Measurements from ENCODE around the gene SNCA.

The SNCA gene

DNA sequence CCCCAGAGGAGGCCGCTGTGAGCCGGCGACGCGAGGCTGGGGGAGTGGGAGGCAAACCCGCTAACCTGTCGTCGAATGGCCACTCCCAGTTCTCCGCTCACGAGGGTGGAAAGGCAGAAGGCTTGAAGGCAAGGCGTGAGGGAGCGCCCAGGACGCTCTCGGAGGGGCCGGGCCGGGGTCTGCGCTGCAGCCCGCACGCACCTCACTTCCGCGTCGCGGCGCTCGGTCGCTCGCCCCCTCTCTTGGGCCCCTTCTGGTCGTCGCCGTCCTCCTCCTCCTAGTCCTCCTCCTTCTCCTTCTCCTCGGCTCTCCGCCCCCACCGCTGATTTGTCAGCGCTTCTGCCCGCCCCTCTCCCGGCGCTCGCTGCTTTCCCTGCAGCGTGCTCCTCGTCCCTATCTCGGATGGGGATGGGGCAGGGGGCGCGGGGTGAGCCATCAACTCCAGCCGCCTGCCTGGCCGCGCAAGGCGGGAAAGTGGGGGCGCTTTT is at the start of gene SNCA:
TSS of gene SNCA (minus strand) at position 265 of the 488 bp plus-strand sequence. CDS start 1,494 bp downstream, outside the sequence.
- no peak for DNase-seq (ENCODE audit: low read depth)

- no peak for DNase-seq (ENCODE audit: low read depth)
Observed at GRCh38 chr4:89879215-89879614, 42.3 kb upstream of the SNCA start.

- no peak for DNase-seq (ENCODE audit: low read depth)
Observed at GRCh38 chr4:89878611-89879010, 41.6 kb upstream of the SNCA start.

DNA sequence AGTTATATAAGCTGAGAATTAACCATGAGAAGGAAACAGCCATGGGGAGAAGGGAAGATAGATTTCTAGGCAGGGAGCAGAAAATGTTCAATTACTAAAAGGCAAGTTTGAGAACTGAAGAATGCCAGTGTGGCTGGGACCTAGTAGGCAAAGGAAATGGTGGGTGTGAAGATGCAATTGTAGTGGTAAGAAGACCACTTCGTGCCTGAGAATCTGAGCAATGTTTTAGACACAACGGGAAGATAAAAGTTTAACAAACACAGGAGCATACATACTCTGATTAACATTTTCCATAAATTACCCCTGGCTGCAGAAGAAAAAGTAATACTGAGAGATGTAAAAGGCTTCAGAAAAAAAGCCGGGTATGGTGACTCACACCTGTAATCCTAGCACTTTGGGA is 39.6 kb upstream of the SNCA start:
- DNase-seq (ENCODE audit: low read depth) = no peak

GRCh38 chr4:89871211-89871610 is 34.2 kb upstream of the SNCA start:
- no peak for DNase-seq (ENCODE audit: low read depth)

- DNase-seq (ENCODE audit: low read depth) = no peak
Observed at GRCh38 chr4:89868999-89869589, 32.1 kb upstream of the SNCA start.

DNA sequence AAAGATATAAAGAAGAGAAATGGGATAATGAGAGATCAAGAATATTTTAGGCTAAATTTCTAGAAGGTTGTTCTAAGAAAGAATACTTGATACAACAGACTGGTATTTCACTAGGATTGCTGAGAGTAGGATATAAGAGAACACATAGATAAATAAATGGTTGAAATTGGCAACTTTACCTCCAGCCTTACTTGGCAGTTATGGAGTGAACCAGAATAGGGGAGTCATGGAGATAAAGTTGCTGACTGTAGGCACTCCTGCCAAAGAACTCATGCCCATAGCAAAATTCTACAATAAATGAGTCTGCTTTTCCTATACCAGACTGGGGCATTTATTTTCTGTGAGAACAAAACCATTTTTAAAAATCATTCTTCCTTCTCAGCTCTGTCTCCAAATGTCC is 31.3 kb upstream of the SNCA start:
- no peak for DNase-seq (ENCODE audit: low read depth)

DNA sequence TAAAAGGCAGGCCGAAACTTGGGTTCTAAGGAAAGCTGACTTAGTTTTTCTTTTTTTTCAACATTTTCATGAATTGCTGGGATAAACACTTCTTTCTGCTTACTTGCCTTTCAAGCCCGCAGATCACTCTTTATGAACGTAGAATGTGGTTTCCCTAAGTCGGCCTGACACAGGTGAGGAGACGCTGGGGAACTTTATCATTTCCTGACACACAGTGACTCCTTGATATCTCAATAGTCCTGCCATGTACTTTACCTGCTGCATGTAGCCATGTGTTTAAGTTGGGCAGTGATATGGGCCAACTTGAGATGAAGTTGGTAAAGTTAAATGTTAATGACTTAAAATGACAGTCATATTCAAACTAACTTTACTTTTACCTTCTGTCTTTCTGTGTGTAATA is 26.6 kb upstream of the SNCA start:
- DNase-seq (ENCODE audit: low read depth) = no peak

DNA sequence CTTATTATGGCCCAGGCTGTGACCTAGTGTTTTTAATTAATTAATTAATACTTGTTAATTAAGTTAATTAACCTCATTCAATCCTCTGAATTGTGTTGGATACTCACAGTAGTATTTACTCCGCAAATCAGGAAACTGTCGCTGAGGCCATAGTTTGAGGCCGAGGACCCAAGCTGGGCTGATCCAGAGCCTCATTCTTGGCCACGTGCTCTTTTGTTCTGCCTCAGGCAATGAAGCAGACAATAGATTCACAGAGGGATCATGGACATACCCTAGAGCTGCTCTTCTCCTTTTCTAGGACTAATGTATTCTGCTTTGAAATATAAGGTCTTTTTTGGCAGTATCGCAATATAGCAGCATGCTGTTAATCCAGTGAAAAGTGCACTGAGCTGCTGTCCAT is 24.0 kb upstream of the SNCA start:
- DNase-seq (ENCODE audit: low read depth) = no peak

GRCh38 chr4:89855236-89855635 is 18.3 kb upstream of the SNCA start:
- DNase-seq (ENCODE audit: low read depth) = no peak

DNA sequence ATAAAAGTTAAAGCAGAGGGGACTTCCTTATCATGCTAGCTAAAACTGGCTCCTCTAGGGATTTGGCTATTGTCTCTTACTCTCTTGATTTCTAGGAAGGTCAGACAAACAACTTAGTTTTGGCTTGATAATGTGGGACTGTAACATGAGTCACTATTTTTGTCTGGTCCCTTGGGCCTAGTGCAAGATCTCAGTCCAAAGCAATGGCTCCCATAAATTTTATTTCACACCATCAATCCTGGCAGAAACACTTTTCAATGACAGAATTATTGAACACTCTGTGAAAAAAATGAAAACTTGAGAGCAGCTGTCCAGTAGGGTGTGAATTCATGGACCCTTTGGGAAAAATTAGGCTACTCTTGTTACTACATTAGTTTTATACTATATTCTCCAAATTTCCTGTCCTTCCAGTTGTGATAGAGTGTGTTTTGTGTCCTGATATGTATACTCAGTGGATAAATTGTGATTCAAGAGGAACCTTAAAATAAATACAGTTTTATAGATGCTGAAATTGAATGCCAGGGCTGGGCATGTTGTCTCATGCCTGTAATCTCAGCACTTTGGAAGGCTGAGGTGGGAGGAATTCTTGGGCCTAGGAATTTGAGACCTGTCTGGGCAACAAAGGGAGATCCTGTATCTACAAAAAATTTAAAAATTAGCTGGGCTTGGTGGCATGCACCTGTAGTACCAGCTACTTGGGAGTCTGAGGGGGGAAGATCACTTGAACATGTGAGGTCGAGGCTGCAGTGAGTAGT is 10.8 kb upstream of the SNCA start:
- DNase-seq (ENCODE audit: low read depth) = no peak

GRCh38 chr4:89839558-89839957 is 2.6 kb upstream of the SNCA start:
- DNase-seq (ENCODE audit: low read depth) = no peak

GRCh38 chr4:89837993-89838390 is 1.0 kb upstream of the SNCA start:
- DNase-seq (ENCODE audit: low read depth) = no peak

DNA sequence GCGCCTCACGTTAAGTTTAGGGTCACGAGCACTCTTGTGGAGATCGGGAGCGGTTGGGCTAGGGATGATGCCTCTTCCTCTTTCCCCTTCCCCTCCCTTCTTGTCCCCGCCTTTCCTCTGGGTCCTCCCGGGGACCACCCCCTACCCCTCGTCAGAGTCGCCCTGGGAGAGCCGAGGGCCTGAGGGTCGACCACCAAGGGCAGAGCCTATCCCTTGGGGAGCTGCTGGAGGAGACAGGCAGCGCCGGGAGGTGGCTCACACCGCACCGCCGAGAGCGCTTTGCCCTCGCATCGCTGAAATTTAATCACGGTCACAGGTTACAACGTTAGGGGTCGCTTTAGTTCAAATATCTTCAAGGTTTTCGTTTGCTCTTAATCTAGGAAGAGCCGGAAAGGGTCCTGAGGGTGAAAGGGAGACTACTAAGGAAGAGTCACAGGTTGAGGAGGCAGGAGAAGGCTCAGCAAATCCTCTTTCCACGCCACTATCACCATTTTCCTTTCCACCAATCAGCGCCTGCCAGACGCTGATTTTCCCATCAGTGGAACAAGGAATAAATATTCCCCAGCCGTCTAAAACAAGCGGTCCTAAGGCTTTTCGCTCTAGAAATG is 528 bp upstream of the SNCA start:
- DNase-seq (ENCODE audit: low read depth) = no peak

DNA sequence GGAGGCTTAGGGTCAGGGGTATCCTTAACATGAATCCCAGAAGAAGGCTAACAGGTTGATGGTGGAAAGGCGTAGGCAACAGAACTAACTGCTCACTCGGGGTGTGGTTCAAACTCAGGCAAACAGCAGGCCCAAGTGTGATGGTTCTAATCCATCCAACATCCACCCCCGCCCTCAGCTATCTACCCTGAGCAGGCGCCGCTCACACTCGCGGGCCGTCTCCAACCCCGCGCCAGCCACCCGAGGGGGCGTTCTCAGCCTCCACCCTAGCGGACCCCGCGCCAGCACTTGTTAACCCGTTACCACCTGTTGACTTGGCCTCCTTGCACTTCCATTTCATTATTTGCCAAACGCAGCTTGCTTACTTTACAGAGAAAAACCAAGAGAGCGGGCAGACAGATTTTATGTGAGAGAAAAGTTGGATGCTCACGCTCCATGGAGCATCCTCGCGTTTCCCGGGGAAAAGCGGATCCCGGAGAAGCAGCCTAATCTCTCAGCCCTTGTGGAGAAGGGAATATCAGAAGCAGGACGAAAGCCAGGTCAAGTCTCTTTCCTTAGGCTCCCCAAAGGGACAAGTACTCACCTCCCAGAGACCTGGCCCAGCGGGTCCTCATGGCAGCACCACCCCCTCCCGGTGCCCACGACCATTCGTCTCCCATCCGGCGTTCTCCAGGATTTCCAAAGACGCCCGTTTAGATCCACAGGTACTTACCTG is 773 bp downstream of the SNCA start:
- DNase-seq (ENCODE audit: low read depth) = no peak

DNA sequence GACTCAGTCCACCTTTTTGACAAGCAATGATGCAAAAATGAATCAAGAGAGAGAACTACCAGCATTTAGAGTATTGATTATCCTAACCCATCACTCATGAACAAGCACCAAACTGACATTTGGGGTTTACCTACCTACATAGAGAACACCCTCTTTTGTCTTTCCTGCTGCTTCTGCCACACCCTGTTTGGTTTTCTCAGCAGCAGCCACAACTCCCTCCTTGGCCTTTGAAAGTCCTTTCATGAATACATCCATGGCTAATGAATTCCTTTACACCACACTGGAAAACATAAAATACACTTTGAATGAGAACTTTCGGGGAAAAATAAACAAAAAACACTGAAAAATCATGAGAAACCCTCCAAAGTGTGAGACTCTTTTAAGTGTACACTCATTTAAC is 1.5 kb downstream of the SNCA start:
- no peak for DNase-seq (ENCODE audit: low read depth)

- no peak for DNase-seq (ENCODE audit: low read depth)
Observed at GRCh38 chr4:89834486-89835209, 2.3 kb downstream of the SNCA start.

- no peak for DNase-seq (ENCODE audit: low read depth)
Observed at GRCh38 chr4:89829470-89830138, 7.4 kb downstream of the SNCA start.

GRCh38 chr4:89823416-89823815 is 13.5 kb downstream of the SNCA start:
- no peak for DNase-seq (ENCODE audit: low read depth)

- DNase-seq (ENCODE audit: low read depth) = no peak
Observed at GRCh38 chr4:89821612-89822011, 15.3 kb downstream of the SNCA start.

- DNase-seq (ENCODE audit: low read depth) = no peak
Observed at GRCh38 chr4:89820010-89820409, 17.0 kb downstream of the SNCA start.

Data from activated T-helper 9 cell treated with anti-CD3 and anti-CD28 coated beads, Interleukin-2, amount 50 U/mL, for 16 hours (primary cell).